Neural cell (in vitro differentiated cells): ENCODE data around the gene PCNX2. TPM values are rescaled to one million over a fixed set of nuclear protein-coding genes. Genes with fewer than 3 reads are reported as not detected.

Experiments
- H2AFZ ChIP-seq: fragments of 200-600, 300-800 bp; sonication (generic), shearing (Covaris generic); 2 replicates; pipeline ENCODE4 v1.6.0; 2014; ENCODE audit warnings: low read depth, mild to moderate bottlenecking, antibody characterized with exemption, low read length, moderate library complexity
- H3F3A ChIP-seq: fragments of 200-600 bp; shearing (Covaris generic); 2 replicates; pipeline ENCODE4 v1.6.1; 2016; ENCODE audit warnings: mild to moderate bottlenecking, moderate library complexity, mixed read lengths, antibody characterized with exemption, low read length; ENCODE audit not compliant: insufficient read depth, poor library complexity, severe bottlenecking
- H3K27ac ChIP-seq: fragments of 200-600, 300-800 bp; sonication (generic), shearing (Covaris generic); 2 replicates; pipeline ENCODE4 v1.5.1; 2014; ENCODE audit warnings: mild to moderate bottlenecking, low read length, moderate library complexity
- H3K27me3 ChIP-seq: fragments of 300-800, 200-600 bp; sonication (generic), shearing (Covaris generic); 2 replicates; pipeline ENCODE4 v1.6.0; 2014; ENCODE audit warnings: mild to moderate bottlenecking, low read depth, low read length, moderate library complexity; ENCODE audit not compliant: insufficient read depth
- H3K36me3 ChIP-seq: fragments of 300-800, 200-600 bp; sonication (generic), shearing (Covaris generic); 2 replicates; pipeline ENCODE4 v1.5.1; 2014; ENCODE audit warnings: mild to moderate bottlenecking, antibody characterized with exemption, low read length, moderate library complexity; ENCODE audit not compliant: insufficient read depth
- H3K4me2 ChIP-seq: fragments of 300-800, 200-600 bp; sonication (generic), shearing (Covaris generic); 2 replicates; pipeline ENCODE4 v1.6.0; 2014; ENCODE audit warnings: mild to moderate bottlenecking, low read length
- H3K4me3 ChIP-seq: fragments of 300-800, 200-600 bp; sonication (generic), shearing (Covaris generic); 2 replicates; pipeline ENCODE4 v1.5.1; 2014; ENCODE audit warnings: mild to moderate bottlenecking, low read length, moderate library complexity
- H3K79me2 ChIP-seq: fragments of 200-600 bp; shearing (Covaris generic); replicated peaks from 2 replicates; pipeline ENCODE4 v1.6.0; 2014; ENCODE audit warnings: mild to moderate bottlenecking, low read length, moderate library complexity; ENCODE audit not compliant: insufficient read depth
- H3K9ac ChIP-seq: fragments of 300-800, 200-600 bp; sonication (generic), shearing (Covaris generic); 2 replicates; pipeline ENCODE4 v1.6.1; 2016; ENCODE audit warnings: mild to moderate bottlenecking, low read length, mixed read lengths
- H3K9me2 ChIP-seq: fragments of 200-600 bp; shearing (Covaris generic); 2 replicates; pipeline ENCODE4 v1.6.1; 2016; ENCODE audit warnings: mild to moderate bottlenecking, low read length, mixed read lengths; ENCODE audit not compliant: insufficient read depth
- H3K9me3 ChIP-seq: fragments of 200-600, 300-800 bp; sonication (generic), shearing (Covaris generic); 2 replicates; pipeline ENCODE4 v1.6.1; 2016; ENCODE audit warnings: mild to moderate bottlenecking, mixed run types, low read length, moderate library complexity, mixed read lengths
- H4K20me1 ChIP-seq: fragments of 200-600 bp; shearing (Covaris generic); 2 replicates; pipeline ENCODE4 v1.6.1; 2016; ENCODE audit warnings: mild to moderate bottlenecking, mixed run types; ENCODE audit not compliant: insufficient read depth
- EP300 ChIP-seq: fragments of 450-650 bp; conservative IDR thresholded peaks from 2 replicates; pipeline ENCODE4 v1.6.1; 2014; ENCODE audit warnings: antibody characterized with exemption, mild to moderate bottlenecking, moderate library complexity; ENCODE audit not compliant: poor library complexity, severe bottlenecking
- EZH2 ChIP-seq: fragments of 200-600, 300-800 bp; shearing (Covaris generic), sonication (generic); IDR thresholded peaks from 2 replicates; pipeline ENCODE4 v1.6.1; 2014; ENCODE audit warnings: antibody characterized with exemption, low read length, borderline replicate concordance, mild to moderate bottlenecking; ENCODE audit not compliant: insufficient read depth, poor library complexity, severe bottlenecking
- MXI1 ChIP-seq: fragments of 450-650 bp; conservative IDR thresholded peaks from 2 replicates; pipeline ENCODE4 v1.6.1; 2014; ENCODE audit warnings: antibody characterized with exemption, mild to moderate bottlenecking; ENCODE audit not compliant: poor library complexity, severe bottlenecking
- POLR2AphosphoS5 ChIP-seq: IDR thresholded peaks from 2 replicates; pipeline ENCODE4 v1.6.1; 2012
- RAD21 ChIP-seq: fragments of 450-650 bp; conservative IDR thresholded peaks from 2 replicates; pipeline ENCODE4 v1.6.1; 2014; ENCODE audit warnings: antibody characterized with exemption, mild to moderate bottlenecking, moderate library complexity
- SMC3 ChIP-seq: fragments of 450-650 bp; conservative IDR thresholded peaks from 2 replicates; pipeline ENCODE4 v1.6.1; 2014; ENCODE audit warnings: antibody characterized with exemption, mild to moderate bottlenecking, moderate library complexity; ENCODE audit not compliant: poor library complexity
- TAF1 ChIP-seq: IDR thresholded peaks from 2 replicates; pipeline ENCODE4 v1.6.1; 2012; ENCODE audit warnings: low read depth
- polyA plus RNA-seq: library from polyadenylated mRNA; depleted of rRNA; stranded (reverse); fragments of >200 nt; gene quantifications from 2 replicates; pipeline ENCODE4 v1.2.3, GENCODE V29; 2014
- TF ChIP-seq, protein P1 (sequence below): IDR thresholded peaks from 2 replicates; pipeline ENCODE4 v1.6.1; 2012; ENCODE audit warnings: borderline replicate concordance
- TF ChIP-seq, protein P2 (sequence below): fragments of 450-650 bp; IDR thresholded peaks from 2 replicates; pipeline ENCODE4 v1.5.1; 2014; ENCODE audit warnings: antibody characterized with exemption, mild to moderate bottlenecking, moderate library complexity; ENCODE audit not compliant: poor library complexity, severe bottlenecking

The PCNX2 gene
- polyA plus RNA-seq, 1 donor from 2014 or later: 17.2 TPM

DNA sequence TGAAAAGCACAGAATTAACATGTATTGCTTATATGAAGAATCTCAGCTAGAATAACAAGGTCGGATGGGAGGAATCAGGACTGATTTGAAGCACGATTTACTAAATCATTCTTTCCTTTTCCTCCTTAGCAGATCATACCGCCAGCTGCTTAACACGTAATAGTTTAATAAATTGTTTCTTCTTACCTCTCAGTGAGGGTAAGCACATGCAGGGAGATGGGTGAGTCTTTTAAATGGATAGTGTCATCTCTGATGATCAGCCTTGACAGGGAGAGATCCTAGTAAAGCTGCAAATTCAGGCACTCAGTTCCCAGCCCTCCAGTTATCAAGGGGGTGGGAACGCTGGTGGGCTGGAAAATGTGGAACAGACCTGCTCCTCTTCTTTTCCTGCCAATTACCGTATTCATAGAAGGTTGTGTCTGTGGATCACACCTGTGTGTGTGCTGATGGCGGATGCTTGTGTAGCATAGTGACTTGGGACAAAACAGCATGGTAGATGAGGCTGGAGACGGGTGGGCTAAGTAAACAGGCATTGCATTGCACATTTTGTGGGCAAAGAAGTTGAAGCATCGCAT, 314.5 kb downstream of the PCNX2 start:
- Histone ChIP-seq H3K9ac (no peak overlapping the region), H4K20me1 (no peaks in the 10 kb centered on the region), H3K27me3 (no peaks in the 10 kb centered on the region), H3K4me2 (no peak overlapping the region), H2AFZ (no peak overlapping the region), H3K9me2 (no peaks in the 10 kb centered on the region), H3K79me2 (no peaks in the 10 kb centered on the region), H3F3A (no peaks in the 10 kb centered on the region), H3K27ac (no peak overlapping the region), H3K4me3 (no peak overlapping the region), H3K36me3 (peaks cover 11% of the 10 kb centered on the region), H3K9me3 (no peaks in the 10 kb centered on the region)
- TF ChIP-seq SMC3 (no peak), EZH2 (no peak)
- TF ChIP-seq, protein P1, sequence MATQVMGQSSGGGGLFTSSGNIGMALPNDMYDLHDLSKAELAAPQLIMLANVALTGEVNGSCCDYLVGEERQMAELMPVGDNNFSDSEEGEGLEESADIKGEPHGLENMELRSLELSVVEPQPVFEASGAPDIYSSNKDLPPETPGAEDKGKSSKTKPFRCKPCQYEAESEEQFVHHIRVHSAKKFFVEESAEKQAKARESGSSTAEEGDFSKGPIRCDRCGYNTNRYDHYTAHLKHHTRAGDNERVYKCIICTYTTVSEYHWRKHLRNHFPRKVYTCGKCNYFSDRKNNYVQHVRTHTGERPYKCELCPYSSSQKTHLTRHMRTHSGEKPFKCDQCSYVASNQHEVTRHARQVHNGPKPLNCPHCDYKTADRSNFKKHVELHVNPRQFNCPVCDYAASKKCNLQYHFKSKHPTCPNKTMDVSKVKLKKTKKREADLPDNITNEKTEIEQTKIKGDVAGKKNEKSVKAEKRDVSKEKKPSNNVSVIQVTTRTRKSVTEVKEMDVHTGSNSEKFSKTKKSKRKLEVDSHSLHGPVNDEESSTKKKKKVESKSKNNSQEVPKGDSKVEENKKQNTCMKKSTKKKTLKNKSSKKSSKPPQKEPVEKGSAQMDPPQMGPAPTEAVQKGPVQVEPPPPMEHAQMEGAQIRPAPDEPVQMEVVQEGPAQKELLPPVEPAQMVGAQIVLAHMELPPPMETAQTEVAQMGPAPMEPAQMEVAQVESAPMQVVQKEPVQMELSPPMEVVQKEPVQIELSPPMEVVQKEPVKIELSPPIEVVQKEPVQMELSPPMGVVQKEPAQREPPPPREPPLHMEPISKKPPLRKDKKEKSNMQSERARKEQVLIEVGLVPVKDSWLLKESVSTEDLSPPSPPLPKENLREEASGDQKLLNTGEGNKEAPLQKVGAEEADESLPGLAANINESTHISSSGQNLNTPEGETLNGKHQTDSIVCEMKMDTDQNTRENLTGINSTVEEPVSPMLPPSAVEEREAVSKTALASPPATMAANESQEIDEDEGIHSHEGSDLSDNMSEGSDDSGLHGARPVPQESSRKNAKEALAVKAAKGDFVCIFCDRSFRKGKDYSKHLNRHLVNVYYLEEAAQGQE: peak; percentile 20

DNA sequence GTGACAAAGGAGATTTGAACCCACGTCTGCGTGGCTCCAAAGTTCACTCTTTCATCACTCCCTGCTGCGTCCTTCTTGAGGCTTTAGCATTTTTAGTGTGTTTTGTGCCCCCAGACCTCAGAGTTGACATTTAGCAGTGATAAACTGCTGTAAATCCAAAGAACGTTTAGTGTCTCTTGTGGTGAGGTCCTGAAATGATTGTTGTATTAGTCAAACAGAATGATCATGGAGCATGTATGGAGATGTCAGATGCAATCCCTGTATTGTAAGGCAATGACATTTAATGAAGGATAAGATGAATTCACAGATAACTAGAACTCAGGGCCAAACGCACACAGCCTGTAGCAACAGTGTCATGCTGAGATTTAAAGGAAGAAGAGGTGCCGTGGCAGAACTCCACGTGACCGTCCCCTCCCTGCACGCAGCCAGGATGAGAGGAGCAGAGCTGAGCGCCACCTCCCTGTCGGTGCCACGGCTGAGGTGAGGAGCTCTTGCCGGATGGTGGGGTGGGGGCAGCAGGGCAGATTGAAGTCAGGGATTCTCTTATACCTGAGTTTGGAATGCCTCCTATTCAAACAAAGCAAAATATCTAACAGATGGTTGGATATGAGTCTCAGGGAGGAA, 315.1 kb downstream of the PCNX2 start:
- H3K27me3 ChIP-seq: no peaks in the 10 kb centered on the region
- no peak overlapping the region for H2AFZ ChIP-seq
- TF ChIP-seq, protein P2, sequence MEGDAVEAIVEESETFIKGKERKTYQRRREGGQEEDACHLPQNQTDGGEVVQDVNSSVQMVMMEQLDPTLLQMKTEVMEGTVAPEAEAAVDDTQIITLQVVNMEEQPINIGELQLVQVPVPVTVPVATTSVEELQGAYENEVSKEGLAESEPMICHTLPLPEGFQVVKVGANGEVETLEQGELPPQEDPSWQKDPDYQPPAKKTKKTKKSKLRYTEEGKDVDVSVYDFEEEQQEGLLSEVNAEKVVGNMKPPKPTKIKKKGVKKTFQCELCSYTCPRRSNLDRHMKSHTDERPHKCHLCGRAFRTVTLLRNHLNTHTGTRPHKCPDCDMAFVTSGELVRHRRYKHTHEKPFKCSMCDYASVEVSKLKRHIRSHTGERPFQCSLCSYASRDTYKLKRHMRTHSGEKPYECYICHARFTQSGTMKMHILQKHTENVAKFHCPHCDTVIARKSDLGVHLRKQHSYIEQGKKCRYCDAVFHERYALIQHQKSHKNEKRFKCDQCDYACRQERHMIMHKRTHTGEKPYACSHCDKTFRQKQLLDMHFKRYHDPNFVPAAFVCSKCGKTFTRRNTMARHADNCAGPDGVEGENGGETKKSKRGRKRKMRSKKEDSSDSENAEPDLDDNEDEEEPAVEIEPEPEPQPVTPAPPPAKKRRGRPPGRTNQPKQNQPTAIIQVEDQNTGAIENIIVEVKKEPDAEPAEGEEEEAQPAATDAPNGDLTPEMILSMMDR: no peak
- TF ChIP-seq SMC3: no peak
- no peak for TF ChIP-seq MXI1
- no peak for TF ChIP-seq TAF1
- TF ChIP-seq RAD21: no peak
- no peak overlapping the region for H3K9ac ChIP-seq
- no peaks in the 10 kb centered on the region for H3K9me3 ChIP-seq
- H3K79me2 ChIP-seq: no peaks in the 10 kb centered on the region
- no peaks in the 10 kb centered on the region for H3K9me2 ChIP-seq
- no peaks in the 10 kb centered on the region for H4K20me1 ChIP-seq
- no peak overlapping the region for H3K27ac ChIP-seq
- no peaks in the 10 kb centered on the region for H3F3A ChIP-seq
- H3K4me2 ChIP-seq: no peak overlapping the region
- H3K4me3 ChIP-seq: no peak overlapping the region
- H3K36me3 ChIP-seq: peaks cover 6% of the 10 kb centered on the region

DNA sequence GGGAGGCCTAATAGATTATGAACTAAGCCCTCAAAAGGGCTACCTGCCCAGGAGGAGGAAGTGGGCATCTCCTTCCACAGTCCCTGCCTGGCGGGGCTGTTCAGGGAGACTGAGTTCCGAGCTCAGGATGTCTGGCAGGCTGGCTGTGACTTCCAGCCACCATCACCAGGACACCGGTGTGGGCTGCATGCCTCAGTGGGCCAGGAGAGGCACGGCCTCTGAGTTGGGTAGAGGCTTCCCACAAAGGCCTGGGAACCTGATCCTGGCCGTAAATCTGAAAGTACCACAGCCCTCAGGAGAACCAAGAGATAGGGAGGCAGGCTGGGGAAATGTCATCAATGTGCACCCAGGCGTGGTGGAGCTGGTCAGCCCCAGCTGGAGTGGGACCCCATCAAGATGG, 316.0 kb downstream of the PCNX2 start:
- Histone ChIP-seq H3K36me3 (peaks cover 5% of the 10 kb centered on the region), H3K27me3 (no peaks in the 10 kb centered on the region), H3K27ac (no peak overlapping the region), H3F3A (no peaks in the 10 kb centered on the region), H3K79me2 (no peaks in the 10 kb centered on the region), H2AFZ (no peak overlapping the region), H4K20me1 (no peaks in the 10 kb centered on the region), H3K9me2 (no peaks in the 10 kb centered on the region), H3K4me3 (no peak overlapping the region), H3K9ac (no peak overlapping the region), H3K9me3 (no peaks in the 10 kb centered on the region), H3K4me2 (no peak overlapping the region)
- TF ChIP-seq SMC3: no peak
- no peak for TF ChIP-seq RAD21
- TF ChIP-seq, protein P2: no peak
- no peak for TF ChIP-seq MXI1
- no peak for TF ChIP-seq POLR2AphosphoS5
- TF ChIP-seq, protein P1: no peak
- TF ChIP-seq EP300: no peak
- no peak for TF ChIP-seq EZH2
- no peak for TF ChIP-seq TAF1
